SH-SY5Y (cell line): ENCODE results near the gene IQCE.

Source experiments
- GATA2 ChIP-seq: IDR thresholded peaks from 2 replicates; pipeline ENCODE4 v1.6.1; 2011; ENCODE audit warnings: mild to moderate bottlenecking, low read depth, low read length
- GATA3 ChIP-seq: IDR thresholded peaks from 2 replicates; pipeline ENCODE4 v1.6.1; 2011; ENCODE audit warnings: low read depth, mild to moderate bottlenecking, low read length, moderate library complexity

GRCh38 chr7:2627258-2628129 lies 68.7 kb downstream of the IQCE start:
- TF ChIP-seq GATA3 = no peak
- TF ChIP-seq GATA2 = no peak
